ENCODE data around the gene MYADM.

MYADM gene

DNA sequence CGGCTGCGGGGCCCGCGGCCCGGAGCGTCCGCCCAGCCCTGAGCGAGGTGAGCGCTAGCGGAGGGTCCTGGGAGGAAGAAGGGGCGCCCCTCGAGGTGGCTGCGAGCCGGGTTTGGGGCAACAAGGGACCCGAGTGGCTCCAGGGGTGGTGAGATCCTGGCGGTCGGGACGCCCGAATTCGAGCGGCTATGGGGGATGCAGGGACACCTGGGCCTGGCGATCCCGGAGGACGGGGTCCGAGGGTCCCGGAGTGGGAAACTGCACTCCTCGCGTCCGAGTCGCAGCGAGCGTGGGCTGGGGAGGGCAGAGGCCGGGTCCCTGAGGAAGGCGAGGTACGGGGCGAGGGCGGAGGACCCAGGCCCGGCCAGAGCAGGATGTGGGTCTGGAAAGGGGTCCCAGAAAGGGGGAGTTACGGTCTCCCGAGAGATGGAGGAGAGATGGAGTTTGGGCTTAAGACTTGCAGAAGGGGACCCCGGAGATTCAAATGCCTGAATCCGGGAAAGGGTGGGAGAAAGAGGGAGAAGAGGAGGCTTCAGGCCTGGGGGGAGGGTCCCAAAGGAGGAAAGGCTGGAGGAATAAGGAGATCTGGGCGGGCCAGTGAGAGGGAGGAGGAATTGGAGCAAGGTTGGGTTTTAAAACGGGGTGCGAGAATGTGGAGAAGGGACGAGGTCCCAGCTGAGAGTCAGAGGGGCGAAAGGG, 41.9 kb downstream of the MYADM start:
- TF ChIP-seq, protein P1, sequence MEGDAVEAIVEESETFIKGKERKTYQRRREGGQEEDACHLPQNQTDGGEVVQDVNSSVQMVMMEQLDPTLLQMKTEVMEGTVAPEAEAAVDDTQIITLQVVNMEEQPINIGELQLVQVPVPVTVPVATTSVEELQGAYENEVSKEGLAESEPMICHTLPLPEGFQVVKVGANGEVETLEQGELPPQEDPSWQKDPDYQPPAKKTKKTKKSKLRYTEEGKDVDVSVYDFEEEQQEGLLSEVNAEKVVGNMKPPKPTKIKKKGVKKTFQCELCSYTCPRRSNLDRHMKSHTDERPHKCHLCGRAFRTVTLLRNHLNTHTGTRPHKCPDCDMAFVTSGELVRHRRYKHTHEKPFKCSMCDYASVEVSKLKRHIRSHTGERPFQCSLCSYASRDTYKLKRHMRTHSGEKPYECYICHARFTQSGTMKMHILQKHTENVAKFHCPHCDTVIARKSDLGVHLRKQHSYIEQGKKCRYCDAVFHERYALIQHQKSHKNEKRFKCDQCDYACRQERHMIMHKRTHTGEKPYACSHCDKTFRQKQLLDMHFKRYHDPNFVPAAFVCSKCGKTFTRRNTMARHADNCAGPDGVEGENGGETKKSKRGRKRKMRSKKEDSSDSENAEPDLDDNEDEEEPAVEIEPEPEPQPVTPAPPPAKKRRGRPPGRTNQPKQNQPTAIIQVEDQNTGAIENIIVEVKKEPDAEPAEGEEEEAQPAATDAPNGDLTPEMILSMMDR (IDR thresholded peaks at IDR 0.05; ENCODE audit: low read depth, low read length) = no peak
- H3K4me3 ChIP-seq (ENCODE audit: low read depth, low read length) = no peak overlapping the region

DNA sequence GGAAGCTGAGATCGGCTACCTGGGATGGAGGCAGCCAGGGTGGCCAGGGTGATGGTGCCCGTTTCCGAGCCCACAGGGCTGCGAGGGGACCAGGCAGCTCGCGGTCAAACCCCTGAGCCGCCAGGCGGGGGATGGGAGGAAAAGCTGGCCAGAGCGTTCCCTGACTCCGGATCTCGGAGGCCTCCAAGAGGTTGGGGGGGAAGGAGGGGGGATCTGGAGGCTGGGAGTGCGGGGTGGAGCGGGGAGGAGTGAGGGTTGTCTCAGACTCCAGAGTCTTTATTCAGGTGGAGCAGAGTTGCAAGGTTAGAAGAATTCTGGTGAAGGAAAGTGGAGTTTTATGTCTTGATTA, 42.5 kb downstream of the MYADM start:
- TF ChIP-seq, protein P1 (IDR thresholded peaks at IDR 0.05; ENCODE audit: low read depth, low read length) = no peak
- no peak overlapping the region for H3K4me3 ChIP-seq (ENCODE audit: low read depth, low read length)

DNA sequence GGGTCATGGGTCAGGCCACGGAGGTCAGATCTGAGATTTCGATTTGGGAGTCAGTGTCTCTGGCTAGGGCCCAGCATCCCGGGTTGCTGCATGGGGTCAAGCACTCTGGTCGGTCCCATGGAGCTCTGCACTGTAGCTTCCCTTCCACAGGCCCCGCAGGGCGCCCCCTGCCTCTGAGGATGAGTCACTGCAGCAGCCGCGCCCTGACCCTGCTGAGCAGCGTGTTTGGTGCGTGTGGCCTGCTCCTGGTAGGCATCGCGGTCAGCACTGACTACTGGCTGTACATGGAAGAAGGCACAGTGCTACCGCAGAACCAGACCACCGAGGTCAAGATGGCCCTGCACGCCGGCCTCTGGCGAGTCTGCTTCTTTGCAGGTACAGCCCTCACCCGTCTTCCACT, 45.0 kb downstream of the MYADM start:
- TF ChIP-seq, protein P1 (IDR thresholded peaks at IDR 0.05; ENCODE audit: low read depth, low read length) = no peak

DNA sequence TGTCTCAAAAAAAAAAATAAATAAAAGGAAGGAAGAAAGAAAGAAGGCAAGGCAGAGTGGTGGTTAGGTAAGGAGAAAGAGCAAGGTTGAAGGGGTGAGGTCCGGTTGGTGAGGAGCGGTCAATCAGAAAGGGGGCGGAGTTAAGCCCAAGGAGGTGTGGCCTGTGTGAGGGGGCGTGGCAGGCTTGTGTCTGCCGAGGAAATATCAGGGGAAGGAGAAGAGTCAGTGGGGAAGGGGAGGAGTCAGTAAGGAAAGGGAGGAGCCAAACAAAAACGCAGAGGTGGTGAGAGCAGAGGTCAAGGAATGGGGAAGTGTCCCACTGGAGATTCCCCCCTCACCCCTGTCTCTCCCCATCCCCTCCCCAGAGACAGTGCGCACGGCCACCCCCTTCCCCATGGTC, 47.3 kb downstream of the MYADM start:
- TF ChIP-seq, protein P1 (IDR thresholded peaks at IDR 0.05; ENCODE audit: low read depth, low read length) = no peak
- H3K4me3 ChIP-seq (ENCODE audit: low read depth, low read length) = no peak overlapping the region

More for the DNA sequence above, 45.0 kb downstream of the MYADM start:
- no peak overlapping the region for H3K4me3 ChIP-seq (ENCODE audit: low read depth, low read length)

DNA sequence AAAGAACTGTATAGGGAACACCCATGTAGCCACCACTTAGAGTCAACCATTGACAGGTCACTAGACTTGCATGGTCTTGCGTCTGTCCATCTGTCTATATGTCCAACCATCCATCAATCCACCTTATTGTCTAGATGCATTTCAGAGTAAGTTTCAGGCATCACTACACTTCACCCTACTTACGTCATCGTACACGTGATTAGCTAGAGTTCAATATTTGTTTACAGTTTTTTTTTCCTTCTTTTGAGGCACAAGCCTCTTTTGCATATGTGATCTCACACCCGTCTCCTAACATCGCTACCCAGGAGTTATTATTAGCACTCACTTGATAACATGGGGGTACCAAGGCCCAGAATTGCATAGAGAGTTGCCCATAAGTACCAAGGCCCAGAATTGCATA, 48.3 kb downstream of the MYADM start:
- H3K4me3 ChIP-seq (ENCODE audit: low read depth, low read length) = no peak overlapping the region
- TF ChIP-seq, protein P1 (IDR thresholded peaks at IDR 0.05; ENCODE audit: low read depth, low read length) = no peak

- TF ChIP-seq, protein P1 (IDR thresholded peaks at IDR 0.05; ENCODE audit: low read depth, low read length) = no peak
- no peak overlapping the region for H3K4me3 ChIP-seq (ENCODE audit: low read depth, low read length)
Measured at GRCh38 chr19:53917356-53917755, 49.7 kb downstream of the MYADM start.

Measured in WI38 (cell line).